Measurements from ENCODE around the gene DDX17. TPM values are rescaled to one million over a fixed set of nuclear protein-coding genes. Genes with fewer than 3 reads are reported as not detected.

DDX17 gene
- total and polyA plus RNA-seq, 2 of the 8 experiments (the other 6 are each of a cell fraction or from before 2014, with no cell fraction given), result 437 to 441 TPM

DNA sequence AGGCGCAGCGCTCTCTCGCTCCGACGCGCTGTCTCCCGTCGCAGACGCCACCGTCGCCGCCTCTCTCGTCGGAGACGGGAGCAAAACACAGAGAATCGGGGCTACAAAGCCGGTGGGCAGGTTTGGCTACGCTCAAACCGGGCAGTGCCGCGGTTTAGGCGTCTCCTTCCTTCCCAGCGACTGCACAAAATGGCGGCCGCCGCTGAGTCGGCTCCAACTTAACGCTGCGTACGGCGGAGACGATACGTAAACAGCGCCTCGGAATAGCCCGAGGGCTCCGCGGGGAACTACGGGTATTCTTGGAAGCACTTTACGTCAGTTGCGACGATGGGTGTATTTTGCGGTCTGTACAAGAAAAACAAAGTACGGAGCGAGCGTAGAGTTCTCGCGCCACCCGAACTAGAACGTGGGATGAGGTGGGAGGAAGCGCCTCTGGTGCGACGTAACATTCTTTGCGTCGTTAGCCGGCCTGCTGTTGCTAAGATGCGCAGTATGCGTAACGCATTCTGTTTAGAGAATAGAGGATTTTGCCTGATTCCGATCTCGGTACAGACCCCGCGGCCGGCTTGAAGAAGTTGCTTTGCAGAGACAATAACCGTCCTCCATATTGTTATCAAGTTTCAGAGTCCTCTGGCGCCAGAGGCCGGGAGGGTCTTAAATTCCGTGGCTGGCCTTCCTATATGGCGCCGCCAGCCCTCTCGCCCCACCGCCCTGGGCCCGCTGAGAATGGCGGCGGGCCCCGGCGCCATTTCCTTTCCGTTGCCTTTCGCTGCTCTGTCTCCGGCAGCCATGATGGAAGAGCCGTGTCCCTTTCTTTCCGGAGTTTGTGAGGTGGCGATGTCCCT is at the start of gene DDX17 (continued):
- TF ChIP-seq CHD7 (IDR thresholded peaks at IDR 0.05; ENCODE audit: insufficient replicate concordance, low read length), result no peak
- TF ChIP-seq ASH2L (IDR thresholded peaks at IDR 0.05; ENCODE audit: low read length), result no peak
- TF ChIP-seq TAF1 (IDR thresholded peaks at IDR 0.05; ENCODE audit: low read depth, low read length), result peak; percentile 92
- TF ChIP-seq BCL11A (IDR thresholded peaks at IDR 0.05; ENCODE audit: low read depth in 2 of 2, low read length in 2 of 2), result no peak
- 0 out of 2 replicates have a peak, but pooled peaks have one; percentile 29 for TF ChIP-seq GABPA (IDR thresholded peaks at IDR 0.05; ENCODE audit: borderline replicate concordance, insufficient read depth, low read length)
- peak in 1 of 2 experiments; percentile 41; a peak in 1 of 3 replicates for TF ChIP-seq EP300 (IDR thresholded peaks at IDR 0.05; ENCODE audit: borderline replicate concordance in 1 of 2, low read depth in 2 of 2, low read length in 2 of 2)
- peak; percentile 92 for TF ChIP-seq TAF7 (optimal IDR thresholded peaks at IDR 0.05; ENCODE audit: borderline replicate concordance, low read depth, low read length)
- TF ChIP-seq SP1 (IDR thresholded peaks at IDR 0.05; ENCODE audit: low read depth, low read length), result 0 out of 2 replicates have a peak, but pooled peaks have one; percentile 14
- TF ChIP-seq POLR2AphosphoS5 (IDR thresholded peaks at IDR 0.05; ENCODE audit: low read depth, low read length), result peak; percentile 59
- peak; percentile 94 for TF ChIP-seq TEAD4 (IDR thresholded peaks at IDR 0.05; ENCODE audit: low read depth, low read length)
